PFSK-1 (cell line): ENCODE data around the gene SHC2.

ENCODE experiments used
- POLR2AphosphoS5 ChIP-seq: IDR thresholded peaks from 2 replicates; pipeline ENCODE4 v1.6.1; 2012; ENCODE audit warnings: low read depth, mild to moderate bottlenecking, control low read depth, low read length, moderate library complexity
- SIN3A ChIP-seq: IDR thresholded peaks from 2 replicates; pipeline ENCODE4 v1.6.1; 2012; ENCODE audit warnings: mild to moderate bottlenecking, low read length, moderate library complexity, borderline replicate concordance; ENCODE audit not compliant: insufficient read depth
- TAF1 ChIP-seq: IDR thresholded peaks from 2 replicates; pipeline ENCODE4 v1.6.1; 2012; ENCODE audit warnings: low read length, control low read depth, borderline replicate concordance; ENCODE audit not compliant: insufficient read depth
- TF ChIP-seq, protein P1 (sequence below), 2 experiments: IDR thresholded peaks; 2 replicates each; pipeline versions ENCODE4 v1.6.1 to v1.8.0; 2011 to 2012; ENCODE audit warnings: low read depth in 2 of 2, low read length in 2 of 2, control low read depth in 1 of 2, inconsistent platforms in 1 of 2, mild to moderate bottlenecking in 1 of 2, moderate library complexity in 1 of 2; ENCODE audit not compliant: insufficient read depth in 1 of 2

GRCh38 chr19:423691-424466 lies 37.0 kb downstream of the SHC2 start:
- TF ChIP-seq POLR2AphosphoS5 (no peak), TAF1 (no peak), SIN3A (no peak)
- TF ChIP-seq, protein P1, sequence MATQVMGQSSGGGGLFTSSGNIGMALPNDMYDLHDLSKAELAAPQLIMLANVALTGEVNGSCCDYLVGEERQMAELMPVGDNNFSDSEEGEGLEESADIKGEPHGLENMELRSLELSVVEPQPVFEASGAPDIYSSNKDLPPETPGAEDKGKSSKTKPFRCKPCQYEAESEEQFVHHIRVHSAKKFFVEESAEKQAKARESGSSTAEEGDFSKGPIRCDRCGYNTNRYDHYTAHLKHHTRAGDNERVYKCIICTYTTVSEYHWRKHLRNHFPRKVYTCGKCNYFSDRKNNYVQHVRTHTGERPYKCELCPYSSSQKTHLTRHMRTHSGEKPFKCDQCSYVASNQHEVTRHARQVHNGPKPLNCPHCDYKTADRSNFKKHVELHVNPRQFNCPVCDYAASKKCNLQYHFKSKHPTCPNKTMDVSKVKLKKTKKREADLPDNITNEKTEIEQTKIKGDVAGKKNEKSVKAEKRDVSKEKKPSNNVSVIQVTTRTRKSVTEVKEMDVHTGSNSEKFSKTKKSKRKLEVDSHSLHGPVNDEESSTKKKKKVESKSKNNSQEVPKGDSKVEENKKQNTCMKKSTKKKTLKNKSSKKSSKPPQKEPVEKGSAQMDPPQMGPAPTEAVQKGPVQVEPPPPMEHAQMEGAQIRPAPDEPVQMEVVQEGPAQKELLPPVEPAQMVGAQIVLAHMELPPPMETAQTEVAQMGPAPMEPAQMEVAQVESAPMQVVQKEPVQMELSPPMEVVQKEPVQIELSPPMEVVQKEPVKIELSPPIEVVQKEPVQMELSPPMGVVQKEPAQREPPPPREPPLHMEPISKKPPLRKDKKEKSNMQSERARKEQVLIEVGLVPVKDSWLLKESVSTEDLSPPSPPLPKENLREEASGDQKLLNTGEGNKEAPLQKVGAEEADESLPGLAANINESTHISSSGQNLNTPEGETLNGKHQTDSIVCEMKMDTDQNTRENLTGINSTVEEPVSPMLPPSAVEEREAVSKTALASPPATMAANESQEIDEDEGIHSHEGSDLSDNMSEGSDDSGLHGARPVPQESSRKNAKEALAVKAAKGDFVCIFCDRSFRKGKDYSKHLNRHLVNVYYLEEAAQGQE (IDR thresholded peaks at IDR 0.05; ENCODE audit: insufficient read depth in 1 of 2, low read depth in 2 of 2, low read length in 2 of 2), result no peak
